Fibroblast of mammary gland (primary cell): ENCODE results near the gene RNF144A.
"Not testable (repeated sequence)": the region's sequence is repeated elsewhere in the genome, so short reads cannot be mapped to it uniquely, and the experiment has no call there.

Experiments used
- DNase-seq: peaks from one replicate; pipeline ENCODE4 v3.0.0-alpha.2; 2010; ENCODE audit warnings: low read depth
- H3K4me3 ChIP-seq: 2 replicates; pipeline ENCODE4 v1.5.1; 2011; ENCODE audit warnings: low read depth, mild to moderate bottlenecking, low read length, moderate library complexity; ENCODE audit not compliant: control insufficient read depth
- CTCF ChIP-seq: conservative IDR thresholded peaks from 2 replicates; pipeline ENCODE4 v1.5.1; 2011; ENCODE audit warnings: low read depth, low read length, inconsistent platforms; ENCODE audit not compliant: control insufficient read depth, insufficient read depth

RNF144A gene

DNA sequence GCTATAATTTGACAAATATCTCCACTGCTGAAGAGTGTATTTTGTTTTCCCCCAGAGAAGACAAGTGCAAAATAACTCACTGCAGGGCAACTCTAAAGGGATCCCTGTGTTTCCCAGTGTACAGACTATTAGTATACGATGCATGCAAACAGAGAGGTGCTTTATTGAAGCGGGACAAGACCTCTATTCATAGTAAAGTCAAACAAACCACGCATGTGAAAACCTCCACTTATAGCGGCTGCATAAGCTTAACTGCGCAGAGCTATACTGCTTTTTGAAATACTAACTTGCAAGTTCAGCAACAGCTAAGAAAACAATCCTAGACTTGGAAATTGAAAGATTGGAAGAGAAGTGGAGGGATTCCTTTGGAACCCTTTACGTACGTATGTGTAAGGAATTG, 15.6 kb downstream of the RNF144A start:
- no peak for DNase-seq
- no peak for TF ChIP-seq CTCF
- H3K4me3 ChIP-seq, result no peak overlapping the region

- no peak overlapping the region for H3K4me3 ChIP-seq
- TF ChIP-seq CTCF, result no peak
- DNase-seq, result no peak
Observed at GRCh38 chr2:6933911-6934310, 16.7 kb downstream of the RNF144A start.

DNA sequence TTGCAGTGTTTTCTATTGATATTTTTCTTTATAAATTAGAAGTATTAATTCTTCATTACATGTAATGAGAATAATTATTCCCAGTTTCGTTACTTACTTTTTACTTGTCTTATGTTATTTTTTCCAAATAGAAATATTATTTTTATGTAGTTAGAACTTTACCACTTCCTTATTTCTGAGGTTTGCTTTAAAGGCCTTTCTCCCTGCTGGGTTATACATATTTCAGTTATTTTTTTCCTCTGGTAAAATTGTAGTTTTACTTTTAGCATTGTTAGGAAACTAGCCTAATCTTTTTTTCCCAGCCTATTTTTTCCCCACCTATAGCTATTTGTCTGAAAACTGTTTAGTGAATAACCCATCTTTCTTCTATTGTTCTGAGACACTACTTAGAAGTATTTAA, 17.1 kb downstream of the RNF144A start:
- no peak for DNase-seq
- no peak for TF ChIP-seq CTCF
- H3K4me3 ChIP-seq, result no peak overlapping the region

GRCh38 chr2:6934758-6935651, 17.8 kb downstream of the RNF144A start:
- H3K4me3 ChIP-seq, result no peak overlapping the region
- TF ChIP-seq CTCF, result no peak

GRCh38 chr2:6935652-6936020, 18.4 kb downstream of the RNF144A start:
- not testable (repeated sequence) for H3K4me3 ChIP-seq, DNase-seq

More at GRCh38 chr2:6934758-6935651, 17.8 kb downstream of the RNF144A start:
- no peak for DNase-seq

- DNase-seq, result no peak
- TF ChIP-seq CTCF, result no peak
- no peak overlapping the region for H3K4me3 ChIP-seq
Observed at GRCh38 chr2:6937157-6937556, 19.9 kb downstream of the RNF144A start.

DNA sequence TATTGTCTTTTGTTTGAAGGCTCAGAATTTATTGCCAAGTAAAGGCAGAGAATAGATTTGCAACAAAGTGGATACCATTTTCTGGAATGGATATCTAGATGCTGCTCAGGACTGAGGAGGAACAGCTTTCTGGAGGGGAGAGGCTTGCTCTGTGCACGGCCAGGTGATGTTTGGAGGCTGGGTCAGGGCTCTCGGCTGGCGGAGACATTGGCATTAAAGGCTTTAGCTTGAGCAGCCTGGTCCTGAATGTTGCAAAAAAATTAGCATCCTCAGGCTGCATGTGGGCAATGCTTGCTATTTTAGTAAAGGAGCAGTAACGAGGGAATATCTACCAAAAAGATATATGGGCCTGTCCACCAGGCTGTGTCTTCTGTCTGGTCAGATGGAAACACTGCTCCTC, 20.4 kb downstream of the RNF144A start:
- no peak for DNase-seq
- H3K4me3 ChIP-seq, result no peak overlapping the region
- TF ChIP-seq CTCF, result no peak
